GM18505 (cell line): Measurements from ENCODE around the gene LIG1.

Experiments
- ATAC-seq: cut with Tn5 transposase; IDR thresholded peaks from one replicate; pipeline ENCODE4 v1.9.1; 2021; ENCODE audit not compliant: unreplicated experiment
- POLR2A ChIP-seq: IDR thresholded peaks from 4 replicates; pipeline ENCODE4 v1.6.1; 2011; ENCODE audit warnings: borderline replicate concordance; ENCODE audit not compliant: insufficient read depth, insufficient read length; ENCODE audit errors: extremely low read depth

Gene LIG1

GRCh38 chr19:48169939-48170803 lies at the start of gene LIG1, which contains the start of gene ZSWIM9:
Gene LIG1, minus strand, starts transcription at chr19:48170344. Its CDS starts 4,778 bp downstream, at chr19:48165566.
Gene ZSWIM9, plus strand, starts transcription at chr19:48170680. Its CDS starts 1,123 bp downstream, at chr19:48171803.
- no peak for TF ChIP-seq POLR2A
- ATAC-seq = peak; percentile 79

GRCh38 chr19:48218997-48219396 lies 48.9 kb upstream of the LIG1 start:
- no peak for TF ChIP-seq POLR2A
- ATAC-seq = no peak

- ATAC-seq = no peak
- no peak for TF ChIP-seq POLR2A
Measured at GRCh38 chr19:48216933-48217332, 46.8 kb upstream of the LIG1 start.

GRCh38 chr19:48213959-48214358 lies 43.8 kb upstream of the LIG1 start:
- no peak for ATAC-seq
- TF ChIP-seq POLR2A = no peak

- ATAC-seq = no peak
- no peak for TF ChIP-seq POLR2A
Measured at GRCh38 chr19:48210005-48210404, 39.9 kb upstream of the LIG1 start.

- no peak for TF ChIP-seq POLR2A
- no peak for ATAC-seq
Measured at GRCh38 chr19:48206397-48207093, 36.4 kb upstream of the LIG1 start.

GRCh38 chr19:48203794-48204628 lies 33.9 kb upstream of the LIG1 start:
- peak; percentile 74 for ATAC-seq
- TF ChIP-seq POLR2A = peak; percentile 86

GRCh38 chr19:48203222-48203793 lies 33.2 kb upstream of the LIG1 start:
- ATAC-seq = no peak
- TF ChIP-seq POLR2A = no peak

GRCh38 chr19:48196933-48197665 lies 27.0 kb upstream of the LIG1 start:
- no peak for TF ChIP-seq POLR2A
- ATAC-seq = no peak

GRCh38 chr19:48196321-48196763 lies 26.2 kb upstream of the LIG1 start:
- no peak for TF ChIP-seq POLR2A
- no peak for ATAC-seq

- no peak for ATAC-seq
Measured at GRCh38 chr19:48194844-48195830, 25.0 kb upstream of the LIG1 start.

More at GRCh38 chr19:48194844-48195830, 25.0 kb upstream of the LIG1 start:
- TF ChIP-seq POLR2A = no peak
